T-helper 2 cell treated with Interferon-gamma antibody and Interleukin-4, amounts not matched to agents 5 μg/mL and 100 μg/mL, for 36 hours (primary cell): ENCODE data around the gene DMC1.

Source experiments
- DNase-seq: peaks from one replicate; pipeline ENCODE4 v3.0.0; 2021; ENCODE audit warnings: low spot score
- H3K27ac Mint-ChIP-seq: one replicate; pipeline ENCODE4 v1.8.0; 2021; ENCODE audit warnings: mild to moderate bottlenecking, mixed read lengths
- H3K27me3 Mint-ChIP-seq: one replicate; pipeline ENCODE4 v1.8.0; 2021; ENCODE audit warnings: low read depth, mixed read lengths
- H3K36me3 Mint-ChIP-seq: one replicate; pipeline ENCODE4 v1.8.0; 2021; ENCODE audit warnings: low read depth, mixed read lengths
- H3K4me1 Mint-ChIP-seq: one replicate; pipeline ENCODE4 v1.8.0; 2021; ENCODE audit warnings: low read depth, mixed read lengths
- H3K4me3 Mint-ChIP-seq: one replicate; pipeline ENCODE4 v1.8.0; 2022; ENCODE audit warnings: mild to moderate bottlenecking, moderate library complexity, mixed read lengths
- H3K9me3 Mint-ChIP-seq: one replicate; pipeline ENCODE4 v1.8.0; 2021; ENCODE audit warnings: mixed read lengths

DMC1 gene

GRCh38 chr22:38501797-38502672 is 67.9 kb downstream of the DMC1 start:
- H3K36me3 Mint-ChIP-seq: peaks cover 75% of the 10 kb centered on the region

GRCh38 chr22:38497869-38498268 is 72.1 kb downstream of the DMC1 start:
- Mint-ChIP-seq H3K36me3 (peaks cover 75% of the 10 kb centered on the region), H3K27ac (no peak overlapping the region), H3K27me3 (no peaks in the 10 kb centered on the region), H3K9me3 (no peaks in the 10 kb centered on the region), H3K4me1 (peaks cover 54% of the 10 kb centered on the region), H3K4me3 (no peak overlapping the region)
- DNase-seq: no peak

More at GRCh38 chr22:38501797-38502672, 67.9 kb downstream of the DMC1 start:
- Mint-ChIP-seq H3K4me1 (peaks cover 52% of the 10 kb centered on the region), H3K27ac (no peak overlapping the region), H3K4me3 (peak overlapping the region; percentile 93), H3K27me3 (no peaks in the 10 kb centered on the region), H3K9me3 (no peaks in the 10 kb centered on the region)
- no peak for DNase-seq

GRCh38 chr22:38494939-38495338 is 75.0 kb downstream of the DMC1 start:
- H3K9me3 Mint-ChIP-seq: no peaks in the 10 kb centered on the region
- peak overlapping the region; percentile 26 for H3K27ac Mint-ChIP-seq

GRCh38 chr22:38494498-38494897 is 75.5 kb downstream of the DMC1 start:
- Mint-ChIP-seq H3K9me3 (no peaks in the 10 kb centered on the region), H3K27ac (no peak overlapping the region), H3K4me3 (no peak overlapping the region), H3K27me3 (no peaks in the 10 kb centered on the region), H3K4me1 (peaks cover 54% of the 10 kb centered on the region), H3K36me3 (peaks cover 74% of the 10 kb centered on the region)
- no peak for DNase-seq

More at GRCh38 chr22:38494939-38495338, 75.0 kb downstream of the DMC1 start:
- no peak for DNase-seq
- no peak overlapping the region for H3K4me3 Mint-ChIP-seq
- peaks cover 72% of the 10 kb centered on the region for H3K36me3 Mint-ChIP-seq
- peaks cover 51% of the 10 kb centered on the region for H3K4me1 Mint-ChIP-seq
- H3K27me3 Mint-ChIP-seq: no peaks in the 10 kb centered on the region

- no peaks in the 10 kb centered on the region for H3K27me3 Mint-ChIP-seq
- no peaks in the 10 kb centered on the region for H3K9me3 Mint-ChIP-seq
- H3K27ac Mint-ChIP-seq: no peak overlapping the region
- H3K4me3 Mint-ChIP-seq: no peak overlapping the region
- peaks cover 74% of the 10 kb centered on the region for H3K36me3 Mint-ChIP-seq
- DNase-seq: no peak
- peaks cover 46% of the 10 kb centered on the region for H3K4me1 Mint-ChIP-seq
These were observed 78.2 kb downstream of the DMC1 start for GRCh38 chr22:38491707-38492348.

- DNase-seq: no peak
- Mint-ChIP-seq H3K9me3 (no peaks in the 10 kb centered on the region), H3K27me3 (no peaks in the 10 kb centered on the region), H3K4me1 (peaks cover 48% of the 10 kb centered on the region), H3K4me3 (no peak overlapping the region), H3K27ac (peak overlapping the region; percentile 59), H3K36me3 (peaks cover 79% of the 10 kb centered on the region)
These were observed 79.1 kb downstream of the DMC1 start for GRCh38 chr22:38490915-38491314.

GRCh38 chr22:38490475-38490874 is 79.5 kb downstream of the DMC1 start:
- H3K36me3 Mint-ChIP-seq: peaks cover 79% of the 10 kb centered on the region
- H3K4me3 Mint-ChIP-seq: no peak overlapping the region
- H3K27ac Mint-ChIP-seq: peak overlapping the region; percentile 59
- DNase-seq: no peak
- H3K27me3 Mint-ChIP-seq: no peaks in the 10 kb centered on the region
- no peaks in the 10 kb centered on the region for H3K9me3 Mint-ChIP-seq
- peaks cover 47% of the 10 kb centered on the region for H3K4me1 Mint-ChIP-seq

- Mint-ChIP-seq H3K27ac (peak overlapping the region; percentile 17), H3K27me3 (no peaks in the 10 kb centered on the region), H3K36me3 (peaks cover 81% of the 10 kb centered on the region), H3K4me1 (peaks cover 44% of the 10 kb centered on the region), H3K9me3 (no peaks in the 10 kb centered on the region), H3K4me3 (no peak overlapping the region)
- no peak for DNase-seq
These were observed 80.3 kb downstream of the DMC1 start for GRCh38 chr22:38489561-38490145.

- no peaks in the 10 kb centered on the region for H3K27me3 Mint-ChIP-seq
- no peak overlapping the region for H3K27ac Mint-ChIP-seq
- H3K4me3 Mint-ChIP-seq: no peak overlapping the region
- peaks cover 43% of the 10 kb centered on the region for H3K4me1 Mint-ChIP-seq
- DNase-seq: no peak
- no peaks in the 10 kb centered on the region for H3K9me3 Mint-ChIP-seq
- peaks cover 81% of the 10 kb centered on the region for H3K36me3 Mint-ChIP-seq
These were observed 80.8 kb downstream of the DMC1 start for GRCh38 chr22:38489142-38489541.

- Mint-ChIP-seq H3K36me3 (peaks cover 80% of the 10 kb centered on the region), H3K9me3 (no peaks in the 10 kb centered on the region), H3K4me1 (peaks cover 42% of the 10 kb centered on the region), H3K27ac (no peak overlapping the region), H3K4me3 (no peak overlapping the region), H3K27me3 (no peaks in the 10 kb centered on the region)
- DNase-seq: no peak
These were observed 82.0 kb downstream of the DMC1 start for GRCh38 chr22:38487946-38488345.

- Mint-ChIP-seq H3K9me3 (no peaks in the 10 kb centered on the region), H3K27ac (peak overlapping the region; percentile 34), H3K4me3 (no peak overlapping the region), H3K36me3 (peaks cover 85% of the 10 kb centered on the region), H3K27me3 (no peaks in the 10 kb centered on the region), H3K4me1 (peaks cover 31% of the 10 kb centered on the region)
- DNase-seq: no peak
These were observed 84.2 kb downstream of the DMC1 start for GRCh38 chr22:38485783-38486182.

GRCh38 chr22:38484244-38484643 is 85.7 kb downstream of the DMC1 start:
- Mint-ChIP-seq H3K27me3 (no peaks in the 10 kb centered on the region), H3K36me3 (peaks cover 74% of the 10 kb centered on the region), H3K4me1 (peaks cover 19% of the 10 kb centered on the region), H3K9me3 (no peaks in the 10 kb centered on the region), H3K4me3 (no peak overlapping the region), H3K27ac (no peak overlapping the region)
- no peak for DNase-seq

GRCh38 chr22:38482662-38483308 is 87.2 kb downstream of the DMC1 start:
- Mint-ChIP-seq H3K4me3 (no peak overlapping the region), H3K9me3 (no peaks in the 10 kb centered on the region), H3K4me1 (peaks cover 13% of the 10 kb centered on the region), H3K36me3 (peaks cover 63% of the 10 kb centered on the region), H3K27ac (no peak overlapping the region), H3K27me3 (no peaks in the 10 kb centered on the region)
- no peak for DNase-seq
